ENCODE measurements around the gene GOLGB1. TPM values are rescaled to one million over a fixed set of nuclear protein-coding genes. Genes with fewer than 3 reads are reported as not detected.
"Not testable (repeated sequence)": the region's sequence is repeated elsewhere in the genome, so short reads cannot be mapped to it uniquely, and the experiment has no call there.

GOLGB1 gene
- total RNA-seq, 1 experiment from 2014 or later, result 31.3 TPM

DNA sequence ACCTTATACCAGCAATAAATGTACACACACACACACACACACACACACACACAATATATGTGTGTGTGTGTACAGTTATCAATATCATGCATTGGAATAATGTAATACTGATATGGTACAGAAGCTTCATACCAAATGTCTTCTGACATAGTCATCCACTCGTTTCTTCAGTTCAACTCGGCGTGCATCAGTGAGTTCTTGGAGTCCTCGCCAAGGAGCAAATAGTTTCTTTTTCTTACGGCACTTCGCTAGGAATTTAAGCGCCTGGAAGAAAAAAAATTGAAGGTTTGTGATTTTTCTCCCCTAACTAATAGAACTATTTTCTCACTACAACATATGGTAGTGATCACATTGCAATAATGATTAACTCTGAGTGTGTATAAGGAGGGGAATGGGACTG is 32.1 kb upstream of the GOLGB1 start:
- H2AFZ ChIP-seq (ENCODE audit: low read depth, low read length, poor library complexity, severe bottlenecking), result no peak overlapping the region
- H4K20me1 ChIP-seq (ENCODE audit: insufficient read depth), result 0 out of 2 replicates have a peak, but pooled peaks cover 4% of the 10 kb centered on the region
- ChIA-PET RAD21 (ENCODE audit: low non-redundant PET in 1 of 2, low total read pairs in 2 of 2, uncharacterized antibody in 2 of 2, unreplicated experiment in 2 of 2) (no interaction called here), POLR2A (no interaction called here), CTCF (no interaction called here)
- H3K36me3 ChIP-seq (ENCODE audit: control insufficient read depth in 1 of 2, insufficient read depth in 2 of 2, low read length in 2 of 2), result peaks cover 6 to 40% of the 10 kb centered on the region in 2 experiments; a peak in 3 of 4 replicates
- DNase-seq (ENCODE audit: low read depth, low spot score), result no peak
- no peak overlapping the region for H3K4me3 ChIP-seq (replicated peaks in 1 of 2; ENCODE audit: low read depth in 1 of 2, low read length in 2 of 2)
- no peak overlapping the region for H3K27ac ChIP-seq (ENCODE audit: low read depth, low read length)
- ATAC-seq, result no peak
- H3K9me3 ChIP-seq (ENCODE audit: control insufficient read depth in 1 of 2, insufficient read depth in 1 of 2, low read depth in 1 of 2, low read length in 2 of 2), result no peaks in the 10 kb centered on the region
- no peaks in the 10 kb centered on the region for H3K9me2 ChIP-seq (ENCODE audit: insufficient read depth)
- H3K79me2 ChIP-seq (ENCODE audit: insufficient read depth, low read length), result no peaks in the 10 kb centered on the region
- H3K4me2 ChIP-seq (ENCODE audit: low read length), result no peak overlapping the region
- no peaks in the 10 kb centered on the region for H3K27me3 ChIP-seq (ENCODE audit: insufficient read depth, low read length)
- TF ChIP-seq ZNF274 (IDR thresholded peaks at IDR 0.05; ENCODE audit: low read depth, low read length), result no peak
- no peak for TF ChIP-seq ZBTB33 (IDR thresholded peaks at IDR 0.05; ENCODE audit: extremely low read depth, insufficient replicate concordance, low read length)
- BruUV-seq (replicated peaks), result no TSS peak
- no peak overlapping the region for H3K9ac ChIP-seq (ENCODE audit: low read length)
- intact Hi-C loops (cut with micrococcal nuclease), result no loop called here
- H3K4me1 ChIP-seq (ENCODE audit: control insufficient read depth in 1 of 2, insufficient read depth in 2 of 2, low read length in 2 of 2), result no peaks in the 10 kb centered on the region

GRCh38 chr3:121775095-121775494 is 25.6 kb upstream of the GOLGB1 start:
- BruUV-seq (replicated peaks), result not testable (repeated sequence)

More at GRCh38 chr3:121775095-121775494, 25.6 kb upstream of the GOLGB1 start:
- peaks cover 8 to 31% of the 10 kb centered on the region in 2 experiments for H3K36me3 ChIP-seq (ENCODE audit: control insufficient read depth in 1 of 2, insufficient read depth in 2 of 2, low read length in 2 of 2)
- H3K79me2 ChIP-seq (ENCODE audit: insufficient read depth, low read length); POLR2A ChIA-PET; H3K4me2 ChIP-seq (ENCODE audit: low read length); H3K4me3 ChIP-seq (replicated peaks in 1 of 2; ENCODE audit: low read depth in 1 of 2, low read length in 2 of 2); H3K4me1 ChIP-seq (ENCODE audit: control insufficient read depth in 1 of 2, insufficient read depth in 2 of 2, low read length in 2 of 2); H3K9me2 ChIP-seq (ENCODE audit: insufficient read depth); ATAC-seq; H3K27ac ChIP-seq (ENCODE audit: low read depth, low read length); H4K20me1 ChIP-seq (ENCODE audit: insufficient read depth); RAD21 ChIA-PET (ENCODE audit: low non-redundant PET in 1 of 2, low total read pairs in 2 of 2, uncharacterized antibody in 2 of 2, unreplicated experiment in 2 of 2); intact Hi-C loops (cut with micrococcal nuclease); H3K9me3 ChIP-seq (ENCODE audit: control insufficient read depth in 1 of 2, insufficient read depth in 1 of 2, low read depth in 1 of 2, low read length in 2 of 2); CTCF ChIA-PET; H3K9ac ChIP-seq (ENCODE audit: low read length); H2AFZ ChIP-seq (ENCODE audit: low read depth, low read length, poor library complexity, severe bottlenecking); H3K27me3 ChIP-seq (ENCODE audit: insufficient read depth, low read length); DNase-seq (ENCODE audit: low read depth, low spot score): not testable (repeated sequence)
